Neural cell (in vitro differentiated cells): Measurements from ENCODE around the gene PIGM.

ENCODE experiments used
- EZH2 ChIP-seq: fragments of 200-600, 300-800 bp; shearing (Covaris generic), sonication (generic); IDR thresholded peaks from 2 replicates; pipeline ENCODE4 v1.6.1; 2014; ENCODE audit warnings: antibody characterized with exemption, low read length, borderline replicate concordance, mild to moderate bottlenecking; ENCODE audit not compliant: insufficient read depth, poor library complexity, severe bottlenecking
- POLR2AphosphoS5 ChIP-seq: IDR thresholded peaks from 2 replicates; pipeline ENCODE4 v1.6.1; 2012
- TF ChIP-seq, protein P1 (sequence below): fragments of 450-650 bp; IDR thresholded peaks from 2 replicates; pipeline ENCODE4 v1.5.1; 2014; ENCODE audit warnings: antibody characterized with exemption, mild to moderate bottlenecking, moderate library complexity; ENCODE audit not compliant: poor library complexity, severe bottlenecking

DNA sequence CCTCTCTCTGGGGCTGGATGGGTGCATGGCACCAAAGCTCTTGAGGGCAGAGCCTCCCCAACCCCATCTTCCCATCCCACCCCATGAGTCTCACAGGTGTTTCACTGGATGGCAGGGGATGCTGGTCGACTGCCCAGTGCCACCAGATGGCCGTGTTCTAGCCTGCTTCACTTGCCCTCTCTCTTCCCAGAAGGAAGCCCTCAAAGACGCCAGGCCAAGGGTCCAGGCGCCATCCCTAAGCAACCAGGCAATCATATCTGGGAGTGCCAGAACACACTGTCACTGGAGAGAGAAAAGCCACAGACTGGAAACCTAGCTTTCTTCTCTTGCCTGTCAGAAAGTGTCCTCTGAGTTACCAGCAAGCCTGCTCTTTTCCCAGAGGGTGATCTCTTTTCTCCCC, 26.7 kb downstream of the PIGM start:
- TF ChIP-seq, protein P1, sequence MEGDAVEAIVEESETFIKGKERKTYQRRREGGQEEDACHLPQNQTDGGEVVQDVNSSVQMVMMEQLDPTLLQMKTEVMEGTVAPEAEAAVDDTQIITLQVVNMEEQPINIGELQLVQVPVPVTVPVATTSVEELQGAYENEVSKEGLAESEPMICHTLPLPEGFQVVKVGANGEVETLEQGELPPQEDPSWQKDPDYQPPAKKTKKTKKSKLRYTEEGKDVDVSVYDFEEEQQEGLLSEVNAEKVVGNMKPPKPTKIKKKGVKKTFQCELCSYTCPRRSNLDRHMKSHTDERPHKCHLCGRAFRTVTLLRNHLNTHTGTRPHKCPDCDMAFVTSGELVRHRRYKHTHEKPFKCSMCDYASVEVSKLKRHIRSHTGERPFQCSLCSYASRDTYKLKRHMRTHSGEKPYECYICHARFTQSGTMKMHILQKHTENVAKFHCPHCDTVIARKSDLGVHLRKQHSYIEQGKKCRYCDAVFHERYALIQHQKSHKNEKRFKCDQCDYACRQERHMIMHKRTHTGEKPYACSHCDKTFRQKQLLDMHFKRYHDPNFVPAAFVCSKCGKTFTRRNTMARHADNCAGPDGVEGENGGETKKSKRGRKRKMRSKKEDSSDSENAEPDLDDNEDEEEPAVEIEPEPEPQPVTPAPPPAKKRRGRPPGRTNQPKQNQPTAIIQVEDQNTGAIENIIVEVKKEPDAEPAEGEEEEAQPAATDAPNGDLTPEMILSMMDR, result no peak
- no peak for TF ChIP-seq EZH2
- no peak for TF ChIP-seq POLR2AphosphoS5
